HepG2 (cell line): ENCODE results near the gene CYP27A1. TPM values are rescaled to one million over a fixed set of nuclear protein-coding genes. Genes with fewer than 3 reads are reported as not detected.

ENCODE experiments used
- BHLHE40 ChIP-seq: IDR thresholded peaks from 2 replicates; pipeline ENCODE4 v1.6.1; 2011; ENCODE audit warnings: low read length, improper control_type of control experiment
- CSRNP2 ChIP-seq: sonication (generic); formaldehyde crosslinking; conservative IDR thresholded peaks from 2 replicates; pipeline ENCODE4 v1.8.0; 2022; ENCODE audit warnings: low read depth, missing genetic modification reagents
- ETV5 ChIP-seq: IDR thresholded peaks from 2 replicates; pipeline ENCODE4 v1.6.1; 2018; ENCODE audit warnings: missing biosample characterization, missing genetic modification reagents, inconsistent platforms, borderline replicate concordance
- FOXP1 ChIP-seq, 2 experiments: fragments of 450-650 bp in 1 of 2; IDR thresholded peaks; 2 replicates each; pipeline ENCODE4 v1.6.1; 2017 to 2018; ENCODE audit warnings: antibody characterized with exemption in 1 of 2
- IKZF4 ChIP-seq: sonication (generic); formaldehyde crosslinking; IDR thresholded peaks from 2 replicates; pipeline ENCODE4 v1.5.1; 2020; ENCODE audit warnings: borderline replicate concordance, mild to moderate bottlenecking, low read depth, missing genetic modification reagents; ENCODE audit errors: not compliant biosample characterization
- RXRA ChIP-seq: sonication (generic); formaldehyde crosslinking; IDR thresholded peaks from 2 replicates; pipeline ENCODE4 v1.5.1; 2020; ENCODE audit warnings: missing genetic modification reagents
- SALL1 ChIP-seq: sonication (generic); formaldehyde crosslinking; IDR thresholded peaks from 2 replicates; pipeline ENCODE4 v1.8.0; 2022; ENCODE audit warnings: mild to moderate bottlenecking, missing genetic modification reagents
- SIX1 ChIP-seq: sonication (generic); formaldehyde crosslinking; IDR thresholded peaks from 2 replicates; pipeline ENCODE4 v1.4.0; 2020; ENCODE audit warnings: missing genetic modification reagents, borderline replicate concordance
- SP1 ChIP-seq, 2 experiments: fragments of 450-650 bp in 1 of 2; sonication (generic) in 1 of 2; formaldehyde crosslinking in 1 of 2; IDR thresholded peaks; 2 replicates each; pipeline versions ENCODE4 v1.4.0 to v1.6.1; 2016 to 2020; ENCODE audit warnings: missing genetic modification reagents in 1 of 2
- TCF7L2 ChIP-seq: IDR thresholded peaks from 2 replicates; pipeline ENCODE4 v1.6.1; 2011; ENCODE audit warnings: mild to moderate bottlenecking, low read depth, low read length, moderate library complexity
- ZNF24 ChIP-seq: fragments of 450-650 bp; IDR thresholded peaks from 2 replicates; pipeline ENCODE4 v1.6.1; 2017; ENCODE audit warnings: antibody characterized with exemption, mild to moderate bottlenecking
- ZNF558 ChIP-seq: sonication (generic); formaldehyde crosslinking; IDR thresholded peaks from 2 replicates; pipeline ENCODE4 v1.9.0; 2022; ENCODE audit warnings: mild to moderate bottlenecking, missing genetic modification reagents, borderline replicate concordance
- ZSCAN12 ChIP-seq: sonication (generic); formaldehyde crosslinking; IDR thresholded peaks from 2 replicates; pipeline ENCODE4 v1.9.0; 2021; ENCODE audit warnings: mild to moderate bottlenecking, missing genetic modification reagents
- polyA plus RNA-seq, 8 experiments: library from polyadenylated mRNA; depleted of rRNA in 3 of 8; stranded (reverse) in 7 of 8; unstranded in 1 of 8; fragments of >200 nt; fragmentation: Illumina TruSeq in 4 of 8; extraction: Trizol in 4 of 8; gene quantifications; 2 replicates each; pipeline versions ENCODE4 v1.2.1 to v1.2.3, GENCODE V29; 2011 to 2016; ENCODE audit warnings: low read depth in 4 of 8, missing spikeins in 1 of 8, mixed read lengths in 1 of 8; ENCODE audit not compliant: insufficient read depth in 1 of 8
- total RNA-seq, 5 experiments: library from RNA; depleted of rRNA; stranded (reverse); fragments of >200 nt; fragmentation: Illumina TruSeq; extraction: Trizol; gene quantifications; 2 replicates each; pipeline ENCODE4 v1.2.3, GENCODE V29; 2016; ENCODE audit warnings: low read depth in 1 of 5
- TF ChIP-seq, protein P1 (sequence below): IDR thresholded peaks from 2 replicates; pipeline ENCODE4 v1.6.1; 2018; ENCODE audit warnings: missing genetic modification reagents
- TF ChIP-seq, protein P2 (sequence below): sonication (generic); formaldehyde crosslinking; IDR thresholded peaks from 2 replicates; pipeline ENCODE4 v1.4.0; 2020; ENCODE audit warnings: missing genetic modification reagents
- TF ChIP-seq, protein P3 (sequence below): sonication (generic); formaldehyde crosslinking; IDR thresholded peaks from 2 replicates; pipeline ENCODE4 v1.8.0; 2022; ENCODE audit warnings: mild to moderate bottlenecking, missing genetic modification reagents
- TF ChIP-seq, protein P4 (sequence below): IDR thresholded peaks from 2 replicates; pipeline ENCODE4 v1.6.1; 2016; ENCODE audit warnings: mild to moderate bottlenecking
- TF ChIP-seq, protein P5 (sequence below): sonication (generic); formaldehyde crosslinking; IDR thresholded peaks from 2 replicates; pipeline ENCODE4 v1.4.0; 2020; ENCODE audit warnings: missing genetic modification reagents, borderline replicate concordance

CYP27A1 gene
- total and polyA plus RNA-seq, 2 of the 13 experiments (the other 11 are each of a cell fraction or from before 2014, with no cell fraction given) = 157 to 266 TPM

- TF ChIP-seq, protein P1, sequence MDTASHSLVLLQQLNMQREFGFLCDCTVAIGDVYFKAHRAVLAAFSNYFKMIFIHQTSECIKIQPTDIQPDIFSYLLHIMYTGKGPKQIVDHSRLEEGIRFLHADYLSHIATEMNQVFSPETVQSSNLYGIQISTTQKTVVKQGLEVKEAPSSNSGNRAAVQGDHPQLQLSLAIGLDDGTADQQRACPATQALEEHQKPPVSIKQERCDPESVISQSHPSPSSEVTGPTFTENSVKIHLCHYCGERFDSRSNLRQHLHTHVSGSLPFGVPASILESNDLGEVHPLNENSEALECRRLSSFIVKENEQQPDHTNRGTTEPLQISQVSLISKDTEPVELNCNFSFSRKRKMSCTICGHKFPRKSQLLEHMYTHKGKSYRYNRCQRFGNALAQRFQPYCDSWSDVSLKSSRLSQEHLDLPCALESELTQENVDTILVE (CRISPR knock-in tag) = 0 out of 2 replicates have a peak, but pooled peaks have one; percentile 42
- TF ChIP-seq SIX1 (peak; percentile 25; the same call in 1 of the 2 replicates), ETV5 (CRISPR knock-in tag) (peak; percentile 28; the same call in 1 of the 2 replicates), SP1 (IDR thresholded peaks at IDR 0.05) (no peak), SP1 (CRISPR knock-in tag; IDR thresholded peaks at IDR 0.05) (no peak), ZNF24 (no peak), ZNF558 (CRISPR knock-in tag) (no peak), RXRA (peak; percentile 85), TCF7L2 (no peak), IKZF4 (CRISPR knock-in tag) (no peak), CSRNP2 (CRISPR knock-in tag) (no peak), FOXP1 (IDR thresholded peaks at IDR 0.05) (no peak), FOXP1 (CRISPR knock-in tag; IDR thresholded peaks at IDR 0.05) (peak; percentile 78), SALL1 (peak; percentile 92), ZSCAN12 (CRISPR knock-in tag) (no peak), BHLHE40 (peak; percentile 82)
- TF ChIP-seq, protein P2, sequence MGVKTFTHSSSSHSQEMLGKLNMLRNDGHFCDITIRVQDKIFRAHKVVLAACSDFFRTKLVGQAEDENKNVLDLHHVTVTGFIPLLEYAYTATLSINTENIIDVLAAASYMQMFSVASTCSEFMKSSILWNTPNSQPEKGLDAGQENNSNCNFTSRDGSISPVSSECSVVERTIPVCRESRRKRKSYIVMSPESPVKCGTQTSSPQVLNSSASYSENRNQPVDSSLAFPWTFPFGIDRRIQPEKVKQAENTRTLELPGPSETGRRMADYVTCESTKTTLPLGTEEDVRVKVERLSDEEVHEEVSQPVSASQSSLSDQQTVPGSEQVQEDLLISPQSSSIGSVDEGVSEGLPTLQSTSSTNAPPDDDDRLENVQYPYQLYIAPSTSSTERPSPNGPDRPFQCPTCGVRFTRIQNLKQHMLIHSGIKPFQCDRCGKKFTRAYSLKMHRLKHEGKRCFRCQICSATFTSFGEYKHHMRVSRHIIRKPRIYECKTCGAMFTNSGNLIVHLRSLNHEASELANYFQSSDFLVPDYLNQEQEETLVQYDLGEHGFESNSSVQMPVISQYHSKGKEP = 0 out of 2 replicates have a peak, but pooled peaks have one; percentile 62
- TF ChIP-seq, protein P3, sequence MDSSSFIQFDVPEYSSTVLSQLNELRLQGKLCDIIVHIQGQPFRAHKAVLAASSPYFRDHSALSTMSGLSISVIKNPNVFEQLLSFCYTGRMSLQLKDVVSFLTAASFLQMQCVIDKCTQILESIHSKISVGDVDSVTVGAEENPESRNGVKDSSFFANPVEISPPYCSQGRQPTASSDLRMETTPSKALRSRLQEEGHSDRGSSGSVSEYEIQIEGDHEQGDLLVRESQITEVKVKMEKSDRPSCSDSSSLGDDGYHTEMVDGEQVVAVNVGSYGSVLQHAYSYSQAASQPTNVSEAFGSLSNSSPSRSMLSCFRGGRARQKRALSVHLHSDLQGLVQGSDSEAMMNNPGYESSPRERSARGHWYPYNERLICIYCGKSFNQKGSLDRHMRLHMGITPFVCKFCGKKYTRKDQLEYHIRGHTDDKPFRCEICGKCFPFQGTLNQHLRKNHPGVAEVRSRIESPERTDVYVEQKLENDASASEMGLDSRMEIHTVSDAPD (CRISPR knock-in tag) = no peak
- TF ChIP-seq, protein P4, sequence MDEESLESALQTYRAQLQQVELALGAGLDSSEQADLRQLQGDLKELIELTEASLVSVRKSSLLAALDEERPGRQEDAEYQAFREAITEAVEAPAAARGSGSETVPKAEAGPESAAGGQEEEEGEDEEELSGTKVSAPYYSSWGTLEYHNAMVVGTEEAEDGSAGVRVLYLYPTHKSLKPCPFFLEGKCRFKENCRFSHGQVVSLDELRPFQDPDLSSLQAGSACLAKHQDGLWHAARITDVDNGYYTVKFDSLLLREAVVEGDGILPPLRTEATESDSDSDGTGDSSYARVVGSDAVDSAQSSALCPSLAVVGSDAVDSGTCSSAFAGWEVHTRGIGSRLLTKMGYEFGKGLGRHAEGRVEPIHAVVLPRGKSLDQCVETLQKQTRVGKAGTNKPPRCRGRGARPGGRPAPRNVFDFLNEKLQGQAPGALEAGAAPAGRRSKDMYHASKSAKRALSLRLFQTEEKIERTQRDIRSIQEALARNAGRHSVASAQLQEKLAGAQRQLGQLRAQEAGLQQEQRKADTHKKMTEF (CRISPR knock-in tag) = peak; percentile 67
- TF ChIP-seq, protein P5, sequence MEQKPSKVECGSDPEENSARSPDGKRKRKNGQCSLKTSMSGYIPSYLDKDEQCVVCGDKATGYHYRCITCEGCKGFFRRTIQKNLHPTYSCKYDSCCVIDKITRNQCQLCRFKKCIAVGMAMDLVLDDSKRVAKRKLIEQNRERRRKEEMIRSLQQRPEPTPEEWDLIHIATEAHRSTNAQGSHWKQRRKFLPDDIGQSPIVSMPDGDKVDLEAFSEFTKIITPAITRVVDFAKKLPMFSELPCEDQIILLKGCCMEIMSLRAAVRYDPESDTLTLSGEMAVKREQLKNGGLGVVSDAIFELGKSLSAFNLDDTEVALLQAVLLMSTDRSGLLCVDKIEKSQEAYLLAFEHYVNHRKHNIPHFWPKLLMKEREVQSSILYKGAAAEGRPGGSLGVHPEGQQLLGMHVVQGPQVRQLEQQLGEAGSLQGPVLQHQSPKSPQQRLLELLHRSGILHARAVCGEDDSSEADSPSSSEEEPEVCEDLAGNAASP = peak; percentile 90; the same call in 1 of the 2 replicates
Observed at GRCh38 chr2:218748741-218749441, 33.1 kb upstream of the CYP27A1 start (continued).
